ENCODE results near the gene TAF4B.
"Not testable (repeated sequence)": the region's sequence is repeated elsewhere in the genome, so short reads cannot be mapped to it uniquely, and the experiment has no call there.

The TAF4B gene

GRCh38 chr18:26226229-26227050 is at the start of gene TAF4B:
Gene TAF4B, plus strand, starts transcription at chr18:26226445. Its CDS starts 489 bp downstream, at chr18:26226934.
- DNase-seq (ENCODE audit: low spot score) = peak; percentile 94

- no peak for DNase-seq (ENCODE audit: low spot score)
Observed at GRCh38 chr18:26181343-26181826, 44.9 kb upstream of the TAF4B start.

GRCh38 chr18:26183395-26184112 is 42.7 kb upstream of the TAF4B start:
- DNase-seq (ENCODE audit: low spot score) = no peak

GRCh38 chr18:26185267-26185666 is 41.0 kb upstream of the TAF4B start:
- no peak for DNase-seq (ENCODE audit: low spot score)

- DNase-seq (ENCODE audit: low spot score) = peak; percentile 50
Observed at GRCh38 chr18:26190506-26190905, 35.7 kb upstream of the TAF4B start.

- no peak for DNase-seq (ENCODE audit: low spot score)
Observed at GRCh38 chr18:26192233-26192632, 34.0 kb upstream of the TAF4B start.

GRCh38 chr18:26196605-26197004 is 29.6 kb upstream of the TAF4B start:
- DNase-seq (ENCODE audit: low spot score) = no peak

GRCh38 chr18:26202001-26202400 is 24.2 kb upstream of the TAF4B start:
- DNase-seq (ENCODE audit: low spot score) = not testable (repeated sequence)

GRCh38 chr18:26205318-26205717 is 20.9 kb upstream of the TAF4B start:
- no peak for DNase-seq (ENCODE audit: low spot score)

- DNase-seq (ENCODE audit: low spot score) = no peak
Observed at GRCh38 chr18:26206488-26206887, 19.8 kb upstream of the TAF4B start.

GRCh38 chr18:26207937-26208336 is 18.3 kb upstream of the TAF4B start:
- DNase-seq (ENCODE audit: low spot score) = no peak

- DNase-seq (ENCODE audit: low spot score) = no peak
Observed at GRCh38 chr18:26208977-26209376, 17.3 kb upstream of the TAF4B start.

- DNase-seq (ENCODE audit: low spot score) = no peak
Observed at GRCh38 chr18:26210147-26210546, 16.1 kb upstream of the TAF4B start.

GRCh38 chr18:26215247-26215970 is 10.8 kb upstream of the TAF4B start:
- peak; percentile 72 for DNase-seq (ENCODE audit: low spot score)

GRCh38 chr18:26225022-26225693 is 1.1 kb upstream of the TAF4B start:
- DNase-seq (ENCODE audit: low spot score) = no peak

GRCh38 chr18:26225915-26226228 is 373 bp upstream of the TAF4B start:
- no peak for DNase-seq (ENCODE audit: low spot score)

- DNase-seq (ENCODE audit: low spot score) = no peak
Observed at GRCh38 chr18:26227051-26227670, 916 bp downstream of the TAF4B start.

GRCh38 chr18:26228562-26229260 is 2.5 kb downstream of the TAF4B start:
- DNase-seq (ENCODE audit: low spot score) = no peak

- no peak for DNase-seq (ENCODE audit: low spot score)
Observed at GRCh38 chr18:26230497-26230896, 4.3 kb downstream of the TAF4B start.

- no peak for DNase-seq (ENCODE audit: low spot score)
Observed at GRCh38 chr18:26233208-26233607, 7.0 kb downstream of the TAF4B start.

GRCh38 chr18:26237363-26237762 is 11.1 kb downstream of the TAF4B start:
- not testable (repeated sequence) for DNase-seq (ENCODE audit: low spot score)

Measured in CD4-positive, alpha-beta T cell treated with Interleukin-2 at 100 ng/mL for 4 hours (primary cell).